K562 (cell line): ENCODE measurements around the gene STT3A. TPM values are rescaled to one million over a fixed set of nuclear protein-coding genes. Genes with fewer than 3 reads are reported as not detected.

ENCODE experiments used
- ARID3B ChIP-seq: fragments of 250-450 bp; sonication (Bioruptor Pico); IDR thresholded peaks from 2 replicates; pipeline ENCODE4 v1.4.0; 2020; ENCODE audit warnings: borderline replicate concordance
- ATF4 ChIP-seq: fragments of 450-650 bp; formaldehyde crosslinking; IDR thresholded peaks from 2 replicates; pipeline ENCODE4 v1.4.0; 2022; ENCODE audit warnings: mild to moderate bottlenecking, moderate library complexity
- BRF1 ChIP-seq: IDR thresholded peaks from 3 replicates; pipeline ENCODE4 v1.6.1; 2011; ENCODE audit warnings: borderline replicate concordance, mild to moderate bottlenecking; ENCODE audit not compliant: insufficient read length; ENCODE audit errors: extremely low read depth
- CHD1 ChIP-seq: fragments of 200-600 bp; sonication (generic); IDR thresholded peaks from one replicate; pipeline ENCODE4 v1.6.1; 2012; ENCODE audit warnings: mild to moderate bottlenecking, moderate library complexity, low read length, inconsistent platforms
- DNMT1 ChIP-seq: fragments of 450-650 bp; IDR thresholded peaks from 2 replicates; pipeline ENCODE4 v1.6.1; 2016; ENCODE audit warnings: antibody characterized with exemption, mild to moderate bottlenecking
- FOXK1 ChIP-seq: sonication (generic); formaldehyde crosslinking; IDR thresholded peaks from 2 replicates; pipeline ENCODE4 v1.8.0; 2022; ENCODE audit warnings: missing genetic modification reagents, mild to moderate bottlenecking, borderline replicate concordance
- FOXP4 ChIP-seq: sonication (generic); formaldehyde crosslinking; IDR thresholded peaks from 2 replicates; pipeline ENCODE4 v1.8.0; 2022; ENCODE audit warnings: mild to moderate bottlenecking, missing genetic modification reagents, borderline replicate concordance
- HDAC1 ChIP-seq, 2 experiments: fragments of 450-650 bp; IDR thresholded peaks; 2 replicates each; pipeline ENCODE4 v1.6.1; 2016 to 2017; ENCODE audit warnings: inconsistent platforms in 1 of 2, mild to moderate bottlenecking in 1 of 2, moderate library complexity in 1 of 2
- HDGF ChIP-seq: fragments of 450-650 bp; IDR thresholded peaks from 2 replicates; pipeline ENCODE4 v1.6.1; 2016
- KAT7 ChIP-seq: sonication (generic); formaldehyde crosslinking; IDR thresholded peaks from 2 replicates; pipeline ENCODE4 v1.8.0; 2022; ENCODE audit warnings: missing genetic modification reagents, mild to moderate bottlenecking, borderline replicate concordance
- MCM3 ChIP-seq: fragments of 450-650 bp; IDR thresholded peaks from 2 replicates; pipeline ENCODE4 v1.6.1; 2016
- PCBP2 ChIP-seq: fragments of 200-400 bp; formaldehyde crosslinking; IDR thresholded peaks from 2 replicates; pipeline ENCODE4 v1.6.1; 2018; ENCODE audit warnings: low read length, low read depth, mild to moderate bottlenecking, moderate library complexity; ENCODE audit not compliant: poor library complexity, severe bottlenecking
- RBM22 ChIP-seq: fragments of 200-400 bp; formaldehyde crosslinking; IDR thresholded peaks from 2 replicates; pipeline ENCODE4 v1.6.1; 2018; ENCODE audit warnings: low read length, low read depth; ENCODE audit not compliant: poor library complexity, severe bottlenecking
- SMARCE1 ChIP-seq: fragments of 450-650 bp; IDR thresholded peaks from 2 replicates; pipeline ENCODE4 v1.7.1; 2016; ENCODE audit warnings: mild to moderate bottlenecking
- STAT5B ChIP-seq: fragments of 250-450 bp; sonication (Bioruptor Pico); IDR thresholded peaks from 2 replicates; pipeline ENCODE4 v1.8.0; 2021; ENCODE audit warnings: mild to moderate bottlenecking, inconsistent platforms
- ZBTB26 ChIP-seq: fragments of 450-650 bp; formaldehyde crosslinking; IDR thresholded peaks from 2 replicates; pipeline ENCODE4 v1.4.0; 2022; ENCODE audit warnings: missing genetic modification characterization
- ZNF143 ChIP-seq: sonication (generic); formaldehyde crosslinking; IDR thresholded peaks from 2 replicates; pipeline ENCODE4 v1.9.0; 2022; ENCODE audit warnings: mild to moderate bottlenecking, missing genetic modification reagents
- ZNF512 ChIP-seq: IDR thresholded peaks from 2 replicates; pipeline ENCODE4 v1.6.1; 2016; ENCODE audit warnings: missing genetic modification characterization, missing compliant biosample characterization
- ZNF696 ChIP-seq: fragments of 250-450 bp; sonication (Bioruptor Pico); conservative IDR thresholded peaks from 2 replicates; pipeline ENCODE4 v1.4.0; 2020; ENCODE audit warnings: mild to moderate bottlenecking, moderate library complexity
- polyA plus RNA-seq, 8 experiments: library from polyadenylated mRNA; depleted of rRNA in 4 of 8; stranded (reverse) in 5 of 8; unstranded in 3 of 8; fragments of >200 nt; fragmentation: Nextera tagmentation in 2 of 8; fragmentation: Illumina TruSeq in 1 of 8; extraction: Ambion mirVana in 2 of 8; extraction: Trizol in 1 of 8; gene quantifications; 2 replicates each; pipeline versions ENCODE4 v1.2.1 to v1.2.3, GENCODE V29; 2011 to 2014; ENCODE audit warnings: inconsistent platforms in 1 of 8, missing spikeins in 1 of 8
- total RNA-seq, 7 experiments: library from RNA; depleted of rRNA in 6 of 7; stranded (reverse); fragments of >200 nt in 6 of 7; fragmentation: Illumina TruSeq in 2 of 7; extraction: Trizol in 2 of 7; gene quantifications; 2 replicates each; pipeline versions ENCODE4 v1.2.1 to v1.2.3, GENCODE V29; 2011 to 2021; ENCODE audit warnings: low replicate concordance in 1 of 7

STT3A gene
- total and polyA plus RNA-seq, 9 of the 15 experiments (the other 6 are each of a cell fraction or from before 2014, with no cell fraction given) = 70.7 to 330 (median 192) TPM

- TF ChIP-seq ATF4 (CRISPR knock-in tag) = peak; percentile 61; the same call in 1 of the 2 replicates
- TF ChIP-seq ZNF512 (tag) = no peak
- TF ChIP-seq STAT5B (CRISPR knock-in tag) = no peak
- TF ChIP-seq ZBTB26 (CRISPR knock-in tag) = no peak
- no peak for TF ChIP-seq HDGF
- TF ChIP-seq ZNF143 (CRISPR knock-in tag) = no peak
- no peak for TF ChIP-seq RBM22
- no peak for TF ChIP-seq CHD1
- TF ChIP-seq KAT7 (CRISPR knock-in tag) = no peak
- no peak for TF ChIP-seq FOXK1
- no peak for TF ChIP-seq BRF1
- TF ChIP-seq DNMT1 = no peak
- no peak for TF ChIP-seq FOXP4
- peak; percentile 55 for TF ChIP-seq SMARCE1
- no peak for TF ChIP-seq MCM3
- peak in 1 of 2 experiments; percentile 49; a peak in 1 of 4 replicates for TF ChIP-seq HDAC1 (IDR thresholded peaks at IDR 0.05)
- no peak for TF ChIP-seq PCBP2
- TF ChIP-seq ZNF696 (CRISPR knock-in tag) = no peak
- TF ChIP-seq ARID3B (CRISPR knock-in tag) = no peak
These were observed 40.8 kb upstream of the STT3A start (continued) for GRCh38 chr11:125551835-125552342.
